ENCODE measurements around the gene SKAP2. TPM values are rescaled to one million over a fixed set of nuclear protein-coding genes. Genes with fewer than 3 reads are reported as not detected.

Gene SKAP2
- total and polyA plus RNA-seq, 8 donors = 2.9 to 16.3 (median 4.6) TPM

DNA sequence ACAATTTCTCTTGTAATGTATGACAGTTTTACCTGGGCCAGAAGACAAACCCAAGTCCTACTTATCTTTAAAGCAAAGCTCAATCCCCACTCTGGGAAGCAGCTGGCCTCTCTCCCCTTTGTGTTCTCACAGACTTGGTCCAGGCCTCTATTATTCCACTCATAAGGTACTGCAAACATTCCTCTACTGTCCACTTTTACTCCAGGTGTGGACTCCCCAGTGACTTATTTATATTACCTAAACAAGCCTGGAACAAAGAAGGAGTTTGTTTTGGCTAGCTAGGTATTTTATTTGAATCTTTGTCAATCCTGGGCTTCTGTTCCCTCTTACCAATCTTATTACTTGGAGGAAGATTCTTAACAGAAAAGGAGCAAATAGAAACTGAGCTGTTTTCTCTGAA, 163.5 kb downstream of the SKAP2 start:
- no peak for TF ChIP-seq CTCF (IDR thresholded peaks at IDR 0.05)
- FAIRE-seq (no peak), ATAC-seq (no peak), DNase-seq (no peak)
- no peaks in the 10 kb centered on the region for H3K36me3 ChIP-seq
- no peaks in the 10 kb centered on the region for H3K27me3 ChIP-seq
- H3K27ac ChIP-seq = no peak overlapping the region
- H3K4me1 ChIP-seq = peaks cover 0 to 9% (median 0%) of the 10 kb centered on the region in 3 donors
- intact Hi-C loops (cut with DNase I) = no loop called here
- H3K9me3 ChIP-seq = no peaks in the 10 kb centered on the region
- no peak overlapping the region for H3K4me3 ChIP-seq

- FAIRE-seq (no peak), DNase-seq (no peak), ATAC-seq (no peak)
- WGBS, 2 donors = 96 to 98% methylated on average over 5 of the region's 5 CpGs
- Histone ChIP-seq H3K27me3 (no peaks in the 10 kb centered on the region), H3K27ac (no peak overlapping the region), H3K36me3 (no peaks in the 10 kb centered on the region), H3K9me3 (no peaks in the 10 kb centered on the region), H3K4me1 (peaks cover 0 to 4% (median 0%) of the 10 kb centered on the region in 3 donors), H3K4me3 (no peak overlapping the region)
- intact Hi-C loops (cut with DNase I) = no loop called here
- no peak for TF ChIP-seq CTCF (IDR thresholded peaks at IDR 0.05)
Measured at GRCh38 chr7:26700386-26700785, 164.0 kb downstream of the SKAP2 start.

GRCh38 chr7:26699766-26700165, 164.6 kb downstream of the SKAP2 start:
- FAIRE-seq = peak; percentile 17
- TF ChIP-seq CTCF (IDR thresholded peaks at IDR 0.05) = no peak
- 57 to 74% methylated on average over 1 of the region's 1 CpG for WGBS, 2 donors
- H3K27me3 ChIP-seq = no peaks in the 10 kb centered on the region
- no peaks in the 10 kb centered on the region for H3K36me3 ChIP-seq
- ATAC-seq = peak in 1 of 4 donors; percentile 36
- no peak overlapping the region for H3K4me3 ChIP-seq
- intact Hi-C loops (cut with DNase I) = no loop called here
- no peaks in the 10 kb centered on the region for H3K9me3 ChIP-seq
- H3K27ac ChIP-seq = no peak overlapping the region
- H3K4me1 ChIP-seq = no peaks in the 10 kb centered on the region
- no peak for DNase-seq

- no peak for FAIRE-seq
- ATAC-seq = no peak
- intact Hi-C loops (cut with DNase I) = no loop called here
- Histone ChIP-seq H3K4me1 (no peaks in the 10 kb centered on the region), H3K4me3 (no peak overlapping the region), H3K9me3 (no peaks in the 10 kb centered on the region), H3K27ac (no peak overlapping the region), H3K27me3 (no peaks in the 10 kb centered on the region), H3K36me3 (no peaks in the 10 kb centered on the region)
- no peak for TF ChIP-seq CTCF (IDR thresholded peaks at IDR 0.05)
- DNase-seq = no peak
- WGBS, 2 donors = 97% methylated on average over 3 of the region's 3 CpGs
Measured at GRCh38 chr7:26698806-26699205, 165.6 kb downstream of the SKAP2 start.

DNA sequence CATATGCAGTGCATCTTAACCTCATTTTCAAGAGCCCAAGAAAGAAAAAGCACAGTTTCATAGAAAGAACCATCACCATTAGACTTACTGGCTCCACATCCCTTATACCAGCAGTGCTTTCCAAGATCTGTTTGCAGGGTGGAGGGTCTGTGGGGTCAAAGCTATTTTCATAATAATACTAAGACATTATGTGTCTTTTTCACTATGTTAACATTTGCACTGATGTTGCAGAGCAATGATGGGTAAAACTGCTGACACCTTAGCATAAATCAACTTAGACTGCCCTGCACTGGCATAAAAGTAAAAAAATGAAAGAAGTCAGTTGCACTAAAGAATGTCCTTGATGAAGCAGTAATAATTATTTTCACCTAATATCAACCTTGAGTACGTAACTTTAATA, 166.2 kb downstream of the SKAP2 start:
- intact Hi-C loops (cut with DNase I) = no loop called here
- 88 to 100% methylated on average over 1 of the region's 1 CpG for WGBS, 2 donors
- no peaks in the 10 kb centered on the region for H3K27me3 ChIP-seq
- no peak for FAIRE-seq
- H3K4me1 ChIP-seq = peaks cover 0 to 4% (median 3%) of the 10 kb centered on the region in 3 donors
- no peak overlapping the region for H3K27ac ChIP-seq
- H3K9me3 ChIP-seq = no peaks in the 10 kb centered on the region
- H3K36me3 ChIP-seq = no peaks in the 10 kb centered on the region
- DNase-seq = no peak
- no peak for TF ChIP-seq CTCF (IDR thresholded peaks at IDR 0.05)
- ATAC-seq = no peak
- no peak overlapping the region for H3K4me3 ChIP-seq

All from pancreas (tissue), 10 donors.